Measurements from ENCODE around the gene SPINK9.
A peak's percentile ranks its signal among the peaks of the same experiment; 100 is the strongest.

The SPINK9 gene

GRCh38 chr5:148382961-148383360, 47.6 kb downstream of the SPINK9 start:
- FAIRE-seq (no peak), DNase-seq (ENCODE audit: insufficient read length, low spot score) (no peak)
- TF ChIP-seq CTCF (IDR thresholded peaks at IDR 0.05; ENCODE audit: insufficient read depth, missing control alignments): no peak

- no peak for TF ChIP-seq CTCF (IDR thresholded peaks at IDR 0.05; ENCODE audit: insufficient read depth, missing control alignments)
- FAIRE-seq (peak; percentile 55), DNase-seq (ENCODE audit: insufficient read length, low spot score) (peak; percentile 68)
Observed at GRCh38 chr5:148383564-148384379, 48.4 kb downstream of the SPINK9 start, which contains the start of gene FBXO38. TSS of gene FBXO38 (plus strand) at chr5:148383958. CDS start at chr5:148394777, 10,819 bp downstream.

GRCh38 chr5:148384380-148384737, 49.0 kb downstream of the SPINK9 start:
- no peak for TF ChIP-seq CTCF (IDR thresholded peaks at IDR 0.05; ENCODE audit: insufficient read depth, missing control alignments)
- DNase-seq (ENCODE audit: insufficient read length, low spot score) (no peak), FAIRE-seq (no peak)

GRCh38 chr5:148385094-148385493, 49.7 kb downstream of the SPINK9 start:
- DNase-seq (ENCODE audit: insufficient read length, low spot score) (no peak), FAIRE-seq (no peak)
- TF ChIP-seq CTCF (IDR thresholded peaks at IDR 0.05; ENCODE audit: insufficient read depth, missing control alignments): no peak

GRCh38 chr5:148386041-148386440, 50.7 kb downstream of the SPINK9 start:
- FAIRE-seq: no peak
- TF ChIP-seq CTCF (IDR thresholded peaks at IDR 0.05; ENCODE audit: insufficient read depth, missing control alignments): no peak
- DNase-seq (ENCODE audit: insufficient read length, low spot score): no peak

- DNase-seq (ENCODE audit: insufficient read length, low spot score) (no peak), FAIRE-seq (no peak)
- no peak for TF ChIP-seq CTCF (IDR thresholded peaks at IDR 0.05; ENCODE audit: insufficient read depth, missing control alignments)
Observed at GRCh38 chr5:148387325-148387724, 52.0 kb downstream of the SPINK9 start.

- FAIRE-seq (no peak), DNase-seq (ENCODE audit: insufficient read length, low spot score) (no peak)
- TF ChIP-seq CTCF (IDR thresholded peaks at IDR 0.05; ENCODE audit: insufficient read depth, missing control alignments): no peak
Observed at GRCh38 chr5:148388696-148389095, 53.3 kb downstream of the SPINK9 start.

Data from D721Med (cell line).